ENCODE data around the gene LGALS3. TPM values are rescaled to one million over a fixed set of nuclear protein-coding genes. Genes with fewer than 3 reads are reported as not detected.
A peak's percentile ranks its signal among the peaks of the same experiment; 100 is the strongest.
"Not testable (repeated sequence)": the region's sequence is repeated elsewhere in the genome, so short reads cannot be mapped to it uniquely, and the experiment has no call there.

LGALS3 gene
- polyA plus RNA-seq (ENCODE audit: insufficient read length): 28.3 TPM

DNA sequence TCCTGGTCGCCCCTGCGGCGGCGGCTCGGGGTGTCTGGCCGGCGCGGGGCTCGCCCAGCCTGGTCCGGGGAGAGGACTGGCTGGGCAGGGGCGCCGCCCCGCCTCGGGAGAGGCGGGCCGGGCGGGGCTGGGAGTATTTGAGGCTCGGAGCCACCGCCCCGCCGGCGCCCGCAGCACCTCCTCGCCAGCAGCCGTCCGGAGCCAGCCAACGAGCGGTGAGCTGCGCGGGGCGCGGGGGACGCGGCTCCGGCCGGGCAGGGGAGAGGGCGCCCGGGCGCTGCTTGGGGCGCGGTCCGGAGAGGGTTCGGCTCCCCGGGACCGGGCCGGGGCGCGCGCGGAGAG, at the start of gene LGALS3:
Gene LGALS3 (plus strand): TSS at position 167 of the 342 bp plus-strand sequence. CDS start 8,122 bp downstream, outside the sequence.
- DNase-seq (ENCODE audit: low read depth): no peak

GRCh38 chr14:55079961-55080360, 49.1 kb upstream of the LGALS3 start:
- not testable (repeated sequence) for DNase-seq (ENCODE audit: low read depth)

DNA sequence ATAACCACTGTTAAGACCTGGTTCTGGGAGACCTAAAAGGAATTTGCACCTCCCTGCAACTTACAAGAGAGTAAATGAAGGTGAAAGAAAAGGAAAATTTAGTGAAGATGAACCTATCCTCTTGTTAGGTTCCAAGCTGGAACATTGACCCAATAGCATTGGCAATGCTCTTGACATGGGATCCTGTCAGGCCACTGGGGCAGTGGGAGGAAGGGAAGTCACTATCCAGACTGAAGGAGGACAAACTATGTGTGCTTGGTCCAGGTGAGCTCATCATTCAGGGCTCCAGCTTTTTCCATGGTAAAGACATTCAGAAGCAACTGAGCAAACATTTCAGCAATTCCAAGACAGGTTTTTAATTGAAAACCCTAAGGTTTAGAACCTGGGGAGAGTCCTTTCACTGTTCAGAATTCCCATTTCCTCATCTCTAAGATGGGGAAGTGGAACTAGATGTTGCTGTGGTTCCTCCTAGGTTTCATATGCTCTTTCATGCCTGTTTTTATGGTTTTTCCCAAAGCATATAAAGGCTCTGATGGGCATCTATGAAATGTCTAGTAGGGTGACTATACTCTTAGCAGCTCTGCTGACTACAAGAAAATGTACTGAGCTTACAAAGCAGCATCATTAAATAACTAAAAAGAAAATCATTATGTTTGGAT, 44.5 kb upstream of the LGALS3 start:
- DNase-seq (ENCODE audit: low read depth): no peak

DNA sequence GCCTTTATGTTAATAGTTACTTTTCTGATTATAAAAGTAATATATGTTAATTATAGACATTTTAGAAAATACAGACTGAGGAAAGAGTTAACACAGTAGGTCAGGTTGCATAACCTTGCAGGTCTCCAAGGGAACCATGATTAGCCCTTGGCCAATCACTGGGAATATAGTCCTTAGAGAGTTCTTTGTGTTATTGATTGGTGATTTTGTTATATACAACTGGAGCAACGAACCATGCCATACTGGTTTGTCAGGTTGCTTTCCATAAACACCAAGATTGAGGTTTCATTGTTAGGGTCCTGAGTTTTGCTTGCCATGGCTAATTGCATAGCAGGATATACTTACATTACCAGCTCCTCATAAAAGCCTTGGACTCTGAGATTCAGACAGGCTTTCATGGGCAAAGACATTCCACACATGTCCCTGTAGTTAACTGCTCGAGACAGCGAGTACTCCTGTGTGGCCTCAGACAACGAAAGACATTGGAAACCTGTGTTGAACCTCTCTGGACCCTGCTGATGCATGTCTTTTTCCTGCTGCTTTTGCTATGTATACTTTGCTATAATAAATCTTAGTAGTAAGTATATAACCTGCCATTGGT, 43.9 kb upstream of the LGALS3 start:
- no peak for DNase-seq (ENCODE audit: low read depth)

GRCh38 chr14:55086938-55087337, 42.1 kb upstream of the LGALS3 start:
- DNase-seq (ENCODE audit: low read depth): no peak

DNA sequence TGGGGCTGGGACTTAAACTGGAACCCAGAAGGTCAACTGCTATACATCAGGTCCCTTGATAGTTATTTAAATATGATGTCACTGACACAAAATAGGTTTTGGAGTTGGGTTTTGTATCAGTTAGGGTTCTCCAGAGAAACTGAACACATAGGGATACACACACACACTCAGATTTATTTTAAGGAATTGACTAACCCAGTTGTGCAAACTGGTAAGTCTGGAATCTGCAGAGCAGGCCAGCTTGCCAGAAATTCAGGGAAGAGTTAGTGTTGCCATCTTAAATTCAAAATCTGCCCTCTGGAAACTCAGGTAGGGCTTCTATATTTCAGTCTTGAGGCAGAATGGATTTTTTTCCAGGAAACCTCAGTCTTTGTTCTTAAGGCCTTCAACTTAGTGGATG, 40.7 kb upstream of the LGALS3 start:
- DNase-seq (ENCODE audit: low read depth): no peak

DNA sequence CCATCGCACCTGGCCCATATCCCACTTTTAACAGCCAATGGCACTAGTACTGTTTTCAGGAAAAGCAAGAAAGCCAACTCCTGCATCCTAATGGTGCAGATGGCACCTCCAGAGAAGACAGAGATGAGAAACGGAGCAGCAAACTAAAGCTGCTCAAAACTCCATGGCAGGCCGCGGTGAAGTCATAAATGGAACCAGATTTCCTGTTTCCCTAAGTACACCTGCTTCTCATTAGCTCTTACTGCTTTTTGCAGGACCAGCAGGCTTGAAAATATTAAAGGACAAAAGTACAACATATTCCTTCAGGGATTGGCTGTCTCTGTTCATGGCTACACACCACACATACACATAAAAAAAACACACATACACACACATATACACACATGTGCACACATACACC, 36.7 kb upstream of the LGALS3 start:
- DNase-seq (ENCODE audit: low read depth): no peak

DNA sequence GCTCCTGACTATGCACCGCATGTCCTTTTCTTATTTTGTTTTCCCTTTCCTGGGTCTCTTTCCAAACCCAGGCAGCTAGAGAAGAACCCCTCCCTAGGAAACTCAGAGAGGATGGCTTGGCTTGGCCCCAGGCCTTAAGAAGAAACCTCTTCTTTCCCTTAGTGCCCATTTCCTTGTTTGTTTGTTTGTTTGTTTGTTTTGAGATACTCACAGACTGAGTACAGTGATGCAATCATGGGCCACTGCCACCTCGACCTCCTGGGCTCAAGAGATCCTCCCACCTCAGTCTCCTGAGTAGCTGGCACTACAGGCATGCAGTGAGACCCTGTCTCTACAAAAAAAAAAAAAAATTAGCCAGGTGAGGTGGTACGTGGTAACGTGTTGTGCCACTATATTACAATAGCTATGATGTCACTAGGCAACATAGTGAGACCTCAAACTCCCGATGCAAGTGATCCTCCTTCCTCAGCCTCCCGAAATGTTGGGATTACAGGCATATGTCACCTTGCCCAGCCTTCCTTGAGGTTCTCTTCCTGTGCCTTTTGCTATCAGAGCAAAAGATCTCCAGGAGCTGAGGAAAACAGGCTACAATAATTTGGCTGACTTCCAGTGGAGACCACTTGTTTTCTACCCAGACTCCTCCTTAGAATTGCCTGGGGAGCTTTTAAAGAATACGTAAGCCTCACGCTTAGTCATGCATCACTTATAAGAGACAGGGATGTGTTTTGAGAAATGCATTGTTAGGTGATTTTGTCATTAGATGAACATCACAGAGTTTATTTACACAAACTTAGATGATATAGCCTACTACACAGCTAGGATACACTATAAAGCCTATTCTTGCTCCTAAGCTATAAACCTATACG, 34.5 kb upstream of the LGALS3 start:
- no peak for DNase-seq (ENCODE audit: low read depth)

DNA sequence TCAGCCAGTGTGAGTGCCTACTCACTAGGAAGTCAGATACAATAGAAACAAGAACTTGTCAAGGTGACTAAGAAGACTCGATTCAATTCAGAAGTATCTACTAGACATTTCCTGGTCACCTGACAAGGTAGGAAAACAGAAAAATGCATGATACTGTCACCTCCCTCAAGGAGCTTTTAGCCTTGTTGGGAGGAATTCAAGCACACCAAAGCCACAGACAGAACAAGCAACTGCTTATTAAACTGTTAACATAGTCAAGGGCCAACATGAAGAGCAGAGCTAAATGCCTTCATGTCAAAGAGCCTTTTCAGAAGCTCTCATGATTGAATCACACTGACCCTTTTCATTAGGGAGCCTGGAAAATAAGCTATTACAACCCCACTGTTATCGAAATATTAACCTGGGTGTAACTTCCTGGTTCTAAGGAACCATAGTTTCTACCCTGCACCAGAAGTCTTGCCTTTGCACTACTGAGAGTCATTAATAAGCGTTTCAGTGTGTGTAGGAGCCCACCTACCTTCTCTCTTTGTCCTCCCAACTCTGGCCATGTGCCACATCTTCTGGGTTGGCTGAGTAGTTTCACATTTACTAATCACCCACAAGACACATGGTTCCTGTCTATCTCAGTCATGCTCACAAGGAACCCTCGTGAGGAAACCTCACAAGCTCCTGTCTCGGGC, 31.0 kb upstream of the LGALS3 start:
- DNase-seq (ENCODE audit: low read depth): no peak

GRCh38 chr14:55098561-55098898, 30.5 kb upstream of the LGALS3 start:
- DNase-seq (ENCODE audit: low read depth): no peak

- peak; percentile 81 for DNase-seq (ENCODE audit: low read depth)
Observed at GRCh38 chr14:55099756-55100155, 29.3 kb upstream of the LGALS3 start.

DNA sequence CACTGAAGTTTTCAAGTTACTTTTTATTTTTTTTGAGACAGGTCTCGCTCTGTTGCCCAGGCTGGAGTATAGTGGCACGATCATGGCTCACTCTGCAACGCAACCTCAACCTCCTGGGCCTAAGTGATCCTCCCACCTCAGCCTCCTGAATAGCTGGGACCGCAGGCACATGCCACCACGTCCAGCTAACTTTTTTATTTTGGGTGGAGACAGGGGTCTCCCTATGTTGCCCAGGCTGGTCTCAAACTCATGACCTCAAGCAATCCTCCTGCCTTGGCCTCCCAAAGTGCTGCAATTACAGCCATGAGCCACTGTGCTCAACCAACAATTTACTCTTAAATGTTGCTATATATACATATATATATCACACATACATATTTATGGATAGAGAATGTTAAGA, 27.4 kb upstream of the LGALS3 start:
- DNase-seq (ENCODE audit: low read depth): no peak

DNA sequence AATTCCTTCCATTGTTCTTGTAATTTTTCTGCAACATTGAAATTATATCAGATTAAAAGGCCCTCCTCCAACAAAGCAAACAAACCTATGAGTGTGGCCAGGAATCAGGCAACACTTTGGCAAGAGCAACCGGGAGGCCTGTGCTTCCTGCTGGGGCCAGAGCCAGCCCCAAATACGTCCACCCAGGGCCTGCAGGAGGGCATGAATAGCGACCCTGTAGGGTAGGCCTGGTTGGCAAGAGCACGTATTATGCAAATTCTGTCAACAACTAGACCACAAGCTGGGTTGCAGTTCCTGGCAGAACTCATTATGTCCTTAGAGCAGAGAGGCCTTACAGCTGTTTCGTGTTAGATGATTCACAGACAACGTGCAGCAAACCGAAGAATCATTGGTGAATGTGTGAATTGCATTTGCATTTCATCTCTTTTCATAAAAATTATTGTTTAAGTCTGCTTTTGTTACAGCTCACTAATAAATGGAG, 26.9 kb upstream of the LGALS3 start:
- no peak for DNase-seq (ENCODE audit: low read depth)

- no peak for DNase-seq (ENCODE audit: low read depth)
Observed at GRCh38 chr14:55103005-55103640, 25.9 kb upstream of the LGALS3 start.

GRCh38 chr14:55103971-55104954, 24.8 kb upstream of the LGALS3 start:
- no peak for DNase-seq (ENCODE audit: low read depth)

GRCh38 chr14:55105991-55106390, 23.1 kb upstream of the LGALS3 start:
- no peak for DNase-seq (ENCODE audit: low read depth)

DNA sequence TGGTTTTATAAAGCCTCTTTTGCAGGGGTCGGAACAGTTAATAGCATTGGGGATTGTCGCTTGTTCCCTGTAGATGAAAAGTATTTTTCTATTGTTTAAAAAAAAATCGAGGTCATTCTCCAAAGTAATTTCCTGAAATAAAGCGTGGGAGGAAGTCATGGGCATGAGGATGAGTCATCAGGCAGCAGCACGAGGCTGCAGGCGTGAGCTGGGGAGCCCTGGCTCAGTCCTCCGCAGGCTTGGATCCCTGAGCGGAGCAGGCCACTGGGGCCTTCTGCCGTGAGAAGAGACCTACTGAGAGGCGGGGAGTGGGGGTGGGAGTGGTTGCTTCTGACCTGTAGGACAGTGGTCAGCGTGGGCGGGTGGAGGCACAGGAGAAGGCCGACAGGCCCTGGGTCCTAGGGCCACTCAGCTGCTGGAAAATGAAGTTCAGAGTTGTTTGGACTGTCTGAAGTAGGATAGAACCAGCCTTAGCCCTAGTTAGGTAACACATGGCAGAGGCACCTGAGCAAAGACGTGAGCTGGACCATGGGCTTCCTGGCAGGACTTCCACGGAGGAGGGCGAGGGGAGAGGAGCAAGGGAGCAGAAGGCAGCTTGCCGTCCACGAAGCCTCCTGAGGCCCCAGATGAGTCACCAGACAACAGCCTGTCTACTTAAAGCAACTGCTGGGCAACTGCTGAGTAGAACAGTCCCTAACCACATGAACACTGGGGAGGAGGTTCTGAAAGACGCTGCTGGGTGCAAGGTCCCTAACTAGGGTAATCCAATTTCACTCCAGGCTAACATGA, 21.1 kb upstream of the LGALS3 start:
- DNase-seq (ENCODE audit: low read depth): no peak

GRCh38 chr14:55109836-55110235, 19.2 kb upstream of the LGALS3 start:
- no peak for DNase-seq (ENCODE audit: low read depth)

DNA sequence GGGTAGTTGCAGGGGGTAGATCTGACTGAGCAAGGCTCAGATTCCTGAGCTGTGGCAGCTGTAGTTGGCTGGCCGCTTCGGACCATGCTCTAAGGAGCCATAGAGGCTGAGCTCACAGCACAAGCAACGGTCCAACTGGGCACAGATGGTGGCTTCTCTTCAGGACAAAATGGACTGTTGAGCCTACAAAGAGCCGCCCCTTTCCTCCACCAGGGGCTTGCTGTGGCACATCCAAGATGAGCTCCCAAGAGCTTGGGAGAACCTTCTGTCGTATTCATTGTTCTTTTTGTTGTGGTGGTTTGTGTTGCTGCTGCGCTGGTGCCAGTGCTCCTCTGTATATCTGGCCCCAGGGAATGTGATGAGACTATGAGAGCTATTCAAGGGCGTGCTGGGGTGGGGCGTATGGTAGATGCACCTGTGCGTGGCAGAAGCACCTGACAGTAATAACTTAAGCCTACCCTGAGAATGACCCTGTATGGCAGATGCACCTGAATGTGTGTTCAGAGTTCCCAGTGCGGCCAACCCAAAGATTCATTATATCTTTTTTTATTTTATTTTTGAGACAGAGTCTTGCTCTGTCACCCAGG, 17.8 kb upstream of the LGALS3 start:
- no peak for DNase-seq (ENCODE audit: low read depth)

Data from forelimb muscle (tissue), 1 donor.